ENCODE results near the gene PRSS53. TPM values are rescaled to one million over a fixed set of nuclear protein-coding genes. Genes with fewer than 3 reads are reported as not detected.
"Not testable (repeated sequence)": the region's sequence is repeated elsewhere in the genome, so short reads cannot be mapped to it uniquely, and the experiment has no call there.

Gene PRSS53
- polyA plus RNA-seq (2012; ENCODE audit: insufficient read depth, insufficient read length), result 2.2 TPM

DNA sequence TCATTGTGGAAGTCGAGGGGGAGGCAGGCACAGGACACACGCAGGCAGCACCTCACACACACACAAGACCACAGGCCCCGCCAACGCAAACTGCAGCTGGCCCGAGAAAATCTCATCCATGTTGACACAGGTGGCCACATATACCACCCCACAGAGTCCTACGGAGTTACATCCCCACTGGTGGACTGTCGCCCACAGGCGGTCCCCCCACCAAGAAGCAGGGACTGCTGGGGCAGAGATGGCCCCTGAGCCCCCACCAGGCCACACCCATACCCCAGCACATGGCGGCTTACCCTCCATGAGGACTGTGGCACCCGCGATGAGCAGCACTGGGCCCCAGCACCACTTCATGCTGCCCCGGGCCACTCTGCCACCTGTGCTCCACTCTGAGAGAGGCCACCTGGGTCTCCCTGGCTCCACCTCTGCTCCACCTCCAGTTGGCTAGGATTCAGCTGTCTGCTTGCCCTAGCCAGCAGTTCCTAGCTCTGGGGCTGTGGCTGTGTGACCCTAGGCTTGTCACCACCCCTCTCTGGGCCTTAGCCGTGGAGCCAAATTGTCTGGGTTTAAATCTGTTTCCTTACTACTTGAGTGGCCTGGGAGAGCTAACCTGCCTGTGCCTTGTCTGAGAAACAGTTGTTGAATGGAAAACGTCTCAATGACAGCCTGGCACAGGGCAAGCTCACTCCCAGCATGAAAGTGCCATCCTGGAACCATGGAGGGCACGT is at the start of gene PRSS53:
TSS of gene PRSS53 (minus strand) at position 485 of the 725 bp plus-strand sequence. CDS start at position 351, 134 bp downstream.
- no peak for DNase-seq (ENCODE audit: low read depth, low spot score)
- H3K4me3 ChIP-seq (ENCODE audit: low read length), result no peak within 1 kb of the TSS

DNA sequence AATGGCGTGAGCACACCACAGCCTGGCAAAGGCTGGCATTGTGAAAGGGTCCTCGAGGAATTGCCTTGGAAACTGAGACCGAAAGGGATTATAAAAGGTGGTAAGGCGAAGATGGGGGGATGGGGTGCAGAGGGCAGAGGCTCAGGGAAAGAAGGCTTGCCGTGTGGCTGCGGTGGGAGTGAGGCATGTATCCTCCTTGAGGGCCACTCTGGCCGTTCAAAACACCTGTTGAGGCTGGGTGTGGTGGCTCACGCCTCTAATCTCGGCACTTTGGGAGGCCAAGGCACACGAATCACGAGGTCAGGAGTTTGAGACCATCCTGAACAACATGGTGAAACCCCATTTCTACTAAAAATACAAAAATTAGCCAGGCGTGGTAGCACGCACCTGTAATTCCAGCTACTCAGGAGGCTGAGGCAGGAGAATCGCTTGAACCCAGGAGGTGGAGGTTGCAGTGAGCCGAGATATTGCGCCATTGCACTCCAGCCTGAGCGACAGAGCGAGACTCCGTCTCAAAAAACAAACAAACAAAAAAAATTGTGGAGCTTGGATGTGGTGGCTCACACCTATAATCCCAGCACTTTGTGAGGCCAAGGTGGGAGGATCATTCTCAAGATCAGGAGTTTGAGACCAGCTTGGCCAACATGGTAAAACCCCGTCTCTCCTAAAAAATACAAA is 48.2 kb upstream of the PRSS53 start:
- H3K4me3 ChIP-seq (ENCODE audit: low read length); DNase-seq (ENCODE audit: low read depth, low spot score): not testable (repeated sequence)

DNA sequence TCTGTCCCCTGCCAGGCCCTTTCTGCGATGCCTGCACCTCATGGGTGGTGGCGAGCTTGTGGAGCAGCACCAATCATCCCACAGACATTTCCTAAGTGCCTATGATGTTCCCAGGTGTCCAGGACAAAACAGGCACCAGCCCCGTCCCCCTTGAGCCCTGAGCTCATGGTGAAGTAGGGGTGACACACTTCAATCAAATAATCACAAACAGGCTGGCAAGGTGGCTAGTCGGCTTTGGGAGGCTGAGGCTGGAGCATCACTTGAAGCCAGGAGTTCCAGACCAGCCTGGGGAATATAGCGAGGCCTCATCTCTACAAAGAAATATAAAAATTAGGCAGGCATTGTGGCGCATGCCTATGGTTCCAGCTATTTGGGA is 47.5 kb upstream of the PRSS53 start:
- no peak overlapping the region for H3K4me3 ChIP-seq (ENCODE audit: low read length)
- DNase-seq (ENCODE audit: low read depth, low spot score), result no peak

DNA sequence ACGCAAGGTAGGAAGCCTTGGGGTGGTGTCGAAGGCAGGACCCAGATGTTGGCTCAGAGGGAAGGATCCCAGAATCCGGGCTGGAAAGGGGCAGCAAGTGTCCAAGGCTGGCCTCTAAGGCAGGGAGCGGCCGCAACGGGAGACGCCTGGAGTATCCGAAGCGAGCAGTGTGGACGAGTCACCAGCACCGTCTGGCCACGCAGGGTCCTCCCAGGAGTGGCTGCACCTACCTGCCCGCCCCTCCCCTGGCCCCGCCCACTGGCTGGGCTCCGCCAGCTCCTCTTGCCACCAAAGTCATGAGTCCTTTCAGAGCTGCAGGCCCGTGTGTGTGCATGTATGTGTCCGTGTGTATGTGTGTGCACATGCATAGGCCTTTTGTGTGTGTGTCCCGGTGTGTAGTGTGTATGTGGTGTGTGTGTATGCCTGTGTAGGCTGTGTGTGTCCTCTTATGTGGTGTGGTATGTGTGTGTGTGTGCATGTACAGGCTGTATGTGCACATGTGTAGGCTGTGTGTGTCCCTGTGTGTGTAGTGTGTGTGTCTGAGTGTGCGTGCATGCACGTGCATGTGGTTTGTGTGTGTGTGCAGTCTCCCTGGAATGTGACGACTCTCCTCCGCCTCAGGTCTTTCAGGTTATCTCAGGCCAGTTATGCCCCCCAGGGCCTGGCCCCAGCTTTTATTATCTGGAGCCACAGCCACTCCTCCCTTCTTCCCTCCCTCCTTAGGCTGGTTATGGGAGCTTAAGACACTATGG is 47.0 kb upstream of the PRSS53 start, which contains the start of gene PRSS8:
TSS of gene PRSS8 (minus strand) at position 193 of the 752 bp plus-strand sequence. CDS start 229 bp downstream, outside the sequence.
- DNase-seq (ENCODE audit: low read depth, low spot score), result no peak
- H3K4me3 ChIP-seq (ENCODE audit: low read length), result no peak within 1 kb of the TSS

DNA sequence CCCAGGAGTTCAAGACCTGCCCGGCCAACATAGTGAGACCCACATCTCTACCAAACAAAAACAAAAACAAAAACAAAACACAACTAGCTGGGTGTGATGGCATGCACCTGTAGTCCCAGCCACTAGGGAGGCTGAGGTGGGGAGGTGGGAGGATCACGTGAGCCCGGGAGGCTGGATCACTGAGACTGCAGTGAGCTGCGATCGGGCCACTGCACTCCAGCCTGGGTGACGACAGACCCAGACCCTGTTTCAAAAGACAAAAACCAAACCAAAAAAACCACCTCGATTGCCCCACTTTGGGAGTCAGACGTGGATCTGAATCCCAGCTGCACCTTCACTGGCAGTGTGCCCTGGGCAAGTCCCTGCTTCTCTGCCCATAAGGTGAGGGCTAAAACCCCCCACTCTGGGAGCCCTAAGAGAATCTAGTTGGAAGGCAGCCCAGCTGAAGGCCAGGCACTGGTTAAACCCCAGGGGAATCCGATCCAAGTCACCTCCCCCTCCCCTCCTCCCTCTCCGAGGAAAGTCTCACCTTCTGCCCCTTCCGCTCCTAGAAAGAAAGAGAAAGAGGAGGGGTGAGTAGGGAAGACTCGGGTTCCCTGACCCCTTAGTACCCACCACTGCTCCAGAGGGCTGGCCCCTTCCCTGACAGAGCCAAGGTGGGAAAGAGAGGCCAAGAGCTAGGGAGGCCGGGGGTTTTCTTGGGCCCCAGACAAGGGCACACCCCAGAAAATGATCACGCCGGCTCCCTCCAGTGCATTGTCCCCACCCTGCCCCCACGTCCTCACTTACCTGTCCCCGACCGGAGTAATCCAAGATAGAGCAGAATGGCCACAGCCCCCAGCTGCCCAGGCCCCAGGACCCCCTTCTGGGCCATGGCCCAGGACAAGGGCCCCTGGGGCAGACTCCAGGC is 46.1 kb upstream of the PRSS53 start:
- no peak overlapping the region for H3K4me3 ChIP-seq (ENCODE audit: low read length)
- DNase-seq (ENCODE audit: low read depth, low spot score), result no peak

DNA sequence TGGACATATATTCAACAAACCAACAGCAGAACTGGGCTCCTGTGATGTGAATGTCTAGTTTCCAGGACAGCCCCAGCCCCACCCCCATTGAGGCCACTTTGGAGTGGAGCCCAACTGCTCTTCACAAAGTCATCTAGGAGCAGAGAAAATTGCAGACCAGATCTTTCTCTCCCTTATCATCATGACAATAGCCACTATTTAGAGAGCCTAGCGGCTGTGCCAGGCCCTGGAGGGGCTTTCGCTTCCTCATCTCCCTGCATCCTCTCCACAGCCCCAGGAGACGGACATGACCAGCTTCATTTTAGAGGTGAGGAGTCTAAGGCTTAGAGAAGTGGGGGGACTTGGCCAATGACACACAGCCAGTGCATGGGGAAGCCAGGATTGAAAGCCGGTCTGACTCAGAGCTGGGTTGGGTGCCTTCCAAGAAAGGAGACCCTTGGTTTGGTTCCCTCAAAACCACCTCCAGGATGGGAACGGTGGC is 45.4 kb upstream of the PRSS53 start:
- H3K4me3 ChIP-seq (ENCODE audit: low read length), result no peak overlapping the region
- no peak for DNase-seq (ENCODE audit: low read depth, low spot score)

DNA sequence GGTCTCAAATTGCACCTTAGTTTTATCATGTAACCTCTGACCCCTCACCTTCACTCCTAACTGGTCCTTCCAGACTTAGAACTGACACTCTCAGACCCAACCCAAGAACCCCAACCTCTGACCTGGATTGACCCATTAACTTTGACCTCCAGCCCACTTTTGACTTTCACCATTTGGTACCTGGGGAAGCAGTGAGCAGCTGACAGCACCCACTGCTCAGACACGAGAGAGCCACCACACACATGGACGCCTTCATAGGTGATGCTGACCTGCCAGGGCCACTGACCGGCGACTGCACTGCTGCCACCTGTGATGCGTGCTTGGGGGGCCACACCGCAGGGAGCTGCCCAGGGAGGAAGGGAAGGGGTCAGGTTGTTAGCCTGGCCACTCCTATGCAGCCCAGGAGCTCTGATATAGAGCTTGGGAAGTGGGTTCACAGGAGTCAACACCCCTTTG is 44.3 kb upstream of the PRSS53 start:
- no peak for DNase-seq (ENCODE audit: low read depth, low spot score)
- no peak overlapping the region for H3K4me3 ChIP-seq (ENCODE audit: low read length)

DNA sequence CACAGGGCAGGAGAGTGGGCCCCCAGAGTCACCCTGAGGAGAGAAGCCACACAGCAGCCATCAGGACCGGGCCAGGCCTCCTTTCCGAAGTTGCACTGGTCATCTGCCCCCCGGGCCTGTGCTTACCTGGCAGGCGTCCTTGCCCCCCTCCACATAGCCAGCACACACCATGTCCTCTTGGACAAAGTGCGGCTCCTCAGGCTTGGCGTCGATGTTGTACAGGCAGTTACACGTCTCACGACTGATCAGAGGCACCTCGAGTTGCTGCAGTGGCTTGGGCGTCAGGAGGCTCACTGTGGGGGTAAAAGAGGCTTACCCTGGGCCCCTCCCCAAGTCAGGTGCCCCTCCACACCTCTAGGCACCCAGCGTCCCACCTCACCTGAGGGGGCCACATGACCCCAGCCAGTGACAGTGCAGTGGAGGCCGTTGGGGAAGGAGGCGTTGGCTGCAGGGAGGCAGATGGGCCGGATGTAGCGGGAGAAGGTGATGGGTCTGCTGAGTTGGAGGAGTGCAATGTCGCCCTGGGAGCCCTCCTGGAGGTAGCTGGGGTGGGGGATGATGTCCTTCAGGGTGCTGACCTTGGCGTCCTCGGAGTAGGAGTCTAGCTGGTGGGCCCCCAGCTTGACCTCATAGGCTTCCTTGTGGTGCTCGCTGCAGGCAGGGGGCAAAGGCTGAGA is 43.7 kb upstream of the PRSS53 start:
- no peak overlapping the region for H3K4me3 ChIP-seq (ENCODE audit: low read length)
- no peak for DNase-seq (ENCODE audit: low read depth, low spot score)

DNA sequence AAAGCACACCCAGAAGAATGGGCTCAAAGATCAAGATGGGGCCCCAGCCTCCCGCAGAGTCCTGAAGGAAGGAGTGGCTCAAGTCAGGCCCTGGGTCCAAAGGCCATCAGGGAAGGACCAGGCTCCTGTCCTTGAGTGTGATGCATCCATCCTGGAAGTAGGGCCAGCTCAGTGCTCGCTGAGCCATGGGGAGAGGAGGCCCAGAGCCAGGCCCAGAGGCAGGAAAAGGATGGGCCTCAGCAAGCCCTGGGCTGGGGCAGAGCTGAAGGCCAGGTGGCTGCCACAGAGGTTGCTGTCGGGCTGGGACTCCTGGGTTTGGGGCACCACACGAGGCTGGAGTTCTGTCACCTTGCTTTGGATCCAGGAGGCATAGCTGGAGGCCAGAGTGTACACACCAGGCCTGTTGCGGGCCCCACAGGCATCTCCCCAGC is 43.1 kb upstream of the PRSS53 start:
- DNase-seq (ENCODE audit: low read depth, low spot score), result no peak
- H3K4me3 ChIP-seq (ENCODE audit: low read length), result no peak overlapping the region

DNA sequence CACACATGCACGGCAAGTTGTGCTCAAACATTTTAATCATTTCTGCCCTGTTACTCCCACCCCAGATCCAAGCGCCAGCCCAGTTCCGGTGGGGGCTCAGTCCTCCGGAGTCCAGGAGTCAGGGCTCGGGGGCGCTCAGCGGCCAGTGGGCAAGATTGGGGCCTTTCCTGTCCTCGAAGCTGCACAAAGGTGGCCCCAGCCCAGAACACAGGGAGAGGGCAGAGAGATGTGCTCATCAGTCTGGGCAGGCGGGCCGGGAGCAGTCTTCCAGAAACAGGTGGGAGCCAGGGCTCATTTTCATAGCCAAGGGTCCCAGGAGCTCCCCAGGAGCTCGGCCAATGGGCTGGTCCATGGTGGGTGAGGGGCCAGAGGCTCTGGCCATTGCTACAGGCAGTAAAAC is 42.7 kb upstream of the PRSS53 start:
- DNase-seq (ENCODE audit: low read depth, low spot score), result no peak
- H3K4me3 ChIP-seq (ENCODE audit: low read length), result no peak overlapping the region

DNA sequence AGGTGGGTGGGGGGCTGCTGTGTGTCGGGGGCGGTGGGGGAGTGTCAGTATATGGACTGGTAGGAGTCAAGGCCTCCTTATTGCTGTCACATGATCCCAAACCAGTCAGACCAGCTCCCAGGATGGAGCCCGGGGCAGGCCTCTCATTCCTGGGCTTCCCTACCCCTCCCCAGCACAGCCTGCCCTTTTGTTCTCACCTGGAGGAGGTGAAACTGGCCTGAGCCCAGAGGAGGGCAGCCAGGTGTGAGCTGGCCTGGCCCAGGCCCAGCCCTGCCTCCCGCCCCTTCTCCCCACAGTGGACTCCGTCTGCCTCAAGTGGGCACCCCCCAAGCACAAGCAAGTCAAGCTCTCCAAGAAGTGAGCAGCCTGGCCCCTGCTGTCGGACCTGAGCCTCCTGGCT is 42.2 kb upstream of the PRSS53 start:
- H3K4me3 ChIP-seq (ENCODE audit: low read length), result no peak overlapping the region
- no peak for DNase-seq (ENCODE audit: low read depth, low spot score)

DNA sequence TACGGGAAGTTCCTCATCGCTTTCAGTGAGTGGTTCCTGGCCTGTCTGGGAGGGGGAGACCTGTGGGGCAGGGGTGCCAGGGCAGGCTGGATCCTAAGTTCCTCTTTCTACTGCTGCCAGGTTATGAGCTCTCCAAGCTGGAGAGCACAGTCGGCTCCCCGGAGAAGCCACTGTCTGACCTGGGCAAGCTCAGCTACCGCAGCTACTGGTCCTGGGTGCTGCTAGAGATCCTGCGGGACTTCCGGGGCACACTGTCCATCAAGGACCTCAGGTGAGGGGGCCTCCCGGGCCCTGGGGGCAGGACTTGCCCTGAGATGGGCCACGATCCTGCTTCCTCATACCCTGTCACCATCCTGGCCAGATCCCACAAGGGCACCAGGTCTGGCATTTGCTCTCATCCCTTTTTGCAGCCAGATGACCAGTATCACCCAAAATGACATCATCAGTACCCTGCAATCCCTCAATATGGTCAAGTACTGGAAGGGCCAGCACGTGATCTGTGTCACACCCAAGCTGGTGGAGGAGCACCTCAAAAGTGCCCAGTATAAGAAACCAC is 41.7 kb upstream of the PRSS53 start:
- H3K4me3 ChIP-seq (ENCODE audit: low read length), result no peak overlapping the region
- no peak for DNase-seq (ENCODE audit: low read depth, low spot score)

DNA sequence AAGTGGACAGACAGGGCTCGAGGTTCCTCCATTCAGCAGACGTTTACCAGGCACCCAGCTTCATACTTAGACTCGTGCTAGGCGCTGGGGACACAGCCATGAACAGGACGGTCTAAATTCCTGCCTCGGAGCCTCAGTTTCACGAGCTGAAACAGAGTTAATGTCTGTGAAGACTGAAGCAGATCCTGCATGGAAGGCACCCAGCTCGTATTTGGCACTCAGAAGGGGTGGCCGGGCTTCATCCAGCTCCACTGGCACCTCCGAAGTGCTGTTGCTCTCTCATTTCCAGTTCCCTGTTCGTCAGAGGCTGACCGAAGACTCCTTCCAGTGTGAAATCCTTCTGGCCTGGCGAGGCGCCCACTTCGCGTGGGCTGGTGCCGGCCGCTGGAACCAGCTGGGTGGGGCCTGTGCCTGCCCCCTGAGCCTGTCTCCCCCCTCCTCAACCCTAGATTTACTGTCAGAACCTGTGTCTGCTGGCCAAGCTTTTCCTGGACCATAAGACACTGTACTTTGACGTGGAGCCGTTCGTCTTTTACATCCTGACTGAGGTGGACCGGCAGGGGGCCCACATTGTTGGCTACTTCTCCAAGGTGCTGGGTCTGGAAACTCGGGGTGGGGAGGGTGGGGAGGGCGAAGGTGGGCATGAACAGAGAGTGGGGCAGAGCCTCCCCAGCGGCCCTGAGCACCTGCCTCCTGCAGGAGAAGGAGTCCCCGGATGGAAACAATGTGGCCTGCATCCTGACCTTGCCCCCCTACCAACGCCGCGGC is 41.0 kb upstream of the PRSS53 start:
- H3K4me3 ChIP-seq (ENCODE audit: low read length), result no peak overlapping the region
- no peak for DNase-seq (ENCODE audit: low read depth, low spot score)

DNA sequence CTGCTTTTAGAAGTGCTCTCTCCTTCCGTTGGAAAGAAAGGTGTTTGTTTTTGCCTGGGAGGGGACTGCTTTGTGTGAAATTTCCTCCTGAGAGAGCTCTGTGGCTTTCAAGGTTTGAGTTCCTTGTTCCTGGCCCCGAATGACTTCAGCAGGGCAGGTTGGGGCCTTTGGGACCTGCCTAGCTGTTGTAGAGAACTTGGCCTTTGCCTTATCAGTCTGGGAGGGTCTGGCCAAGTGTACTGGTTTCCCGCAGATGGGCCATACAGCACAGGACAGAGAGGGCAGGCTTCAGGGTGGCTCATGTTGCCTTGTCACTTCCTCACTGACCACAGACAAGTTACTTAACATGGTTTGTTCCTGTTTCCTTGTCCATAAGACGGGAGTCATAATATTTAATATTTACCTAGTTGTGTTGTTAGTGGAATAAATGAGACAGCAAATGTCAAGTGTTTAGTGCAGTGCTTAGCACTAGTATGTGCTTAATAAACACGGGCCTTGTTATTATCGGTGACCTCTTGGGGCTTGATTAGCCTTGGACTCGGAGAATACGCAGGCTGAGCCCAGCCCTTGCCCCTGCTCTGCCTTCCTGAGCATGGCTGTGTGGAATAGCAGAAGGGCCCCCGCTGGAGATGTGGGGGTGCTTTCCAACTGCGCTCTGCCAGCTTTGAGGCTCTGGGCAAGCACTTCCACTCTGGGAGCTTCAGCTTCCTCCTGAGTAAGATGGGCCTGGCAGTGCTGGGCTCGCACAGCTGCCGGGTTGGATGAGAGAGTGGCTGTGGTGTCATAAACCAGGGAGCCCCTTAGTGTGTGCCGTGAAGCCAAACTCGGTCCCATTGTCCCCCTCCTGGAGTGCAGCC is 40.2 kb upstream of the PRSS53 start:
- no peak overlapping the region for H3K4me3 ChIP-seq (ENCODE audit: low read length)
- DNase-seq (ENCODE audit: low read depth, low spot score), result no peak

DNA sequence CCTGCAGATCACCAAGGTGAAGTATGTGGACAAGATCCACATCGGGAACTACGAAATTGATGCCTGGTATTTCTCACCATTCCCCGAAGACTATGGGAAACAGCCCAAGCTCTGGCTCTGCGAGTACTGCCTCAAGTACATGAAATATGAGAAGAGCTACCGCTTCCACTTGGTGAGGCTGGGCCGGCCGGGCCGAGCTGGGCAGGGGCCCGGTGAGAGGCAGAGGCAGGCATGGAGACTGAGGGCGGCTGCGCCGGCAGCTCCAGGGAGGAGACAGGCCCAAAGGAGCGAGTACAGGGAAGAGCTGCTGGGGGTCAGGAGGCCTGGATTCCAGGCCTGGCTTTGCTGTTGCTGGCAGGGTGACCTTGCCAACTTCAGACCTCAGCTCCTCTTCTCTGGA is 38.4 kb upstream of the PRSS53 start:
- no peak for DNase-seq (ENCODE audit: low read depth, low spot score)
- H3K4me3 ChIP-seq (ENCODE audit: low read length), result no peak overlapping the region

DNA sequence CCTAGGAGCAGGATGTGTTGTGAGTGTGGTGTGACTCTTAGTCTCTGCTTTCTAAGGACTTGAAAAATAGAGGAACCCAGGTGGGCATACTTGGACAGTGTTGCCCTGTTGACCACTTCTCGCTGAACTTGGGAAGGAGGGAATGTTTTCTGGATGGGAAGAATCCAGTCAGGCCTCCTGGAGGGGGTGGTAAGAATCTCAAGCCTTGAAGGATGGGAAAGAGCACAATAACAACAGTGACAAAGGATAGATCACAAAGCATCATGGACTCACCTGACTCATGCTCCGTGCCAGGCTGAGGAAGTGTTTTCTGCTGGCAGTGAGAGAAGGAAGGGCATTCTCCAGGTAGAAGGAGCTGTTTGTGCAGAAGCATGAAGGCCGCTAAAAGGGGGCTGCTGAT is 37.1 kb upstream of the PRSS53 start:
- no peak overlapping the region for H3K4me3 ChIP-seq (ENCODE audit: low read length)
- DNase-seq (ENCODE audit: low read depth, low spot score), result no peak

All from Jurkat, Clone E6-1 (cell line).